Hematopoietic multipotent progenitor cell treated with erythropoietin and hydrocortisone succinate and interleukin-3 and kit ligand, for 4 days (in vitro differentiated cells): ENCODE results near the gene TMEM62.
A peak's percentile ranks its signal among the peaks of the same experiment; 100 is the strongest.
"Not testable (repeated sequence)": the region's sequence is repeated elsewhere in the genome, so short reads cannot be mapped to it uniquely, and the experiment has no call there.

Experiments
- DNase-seq: peaks from one replicate; pipeline ENCODE4 v3.0.0-alpha.2; 2015

Gene TMEM62

DNA sequence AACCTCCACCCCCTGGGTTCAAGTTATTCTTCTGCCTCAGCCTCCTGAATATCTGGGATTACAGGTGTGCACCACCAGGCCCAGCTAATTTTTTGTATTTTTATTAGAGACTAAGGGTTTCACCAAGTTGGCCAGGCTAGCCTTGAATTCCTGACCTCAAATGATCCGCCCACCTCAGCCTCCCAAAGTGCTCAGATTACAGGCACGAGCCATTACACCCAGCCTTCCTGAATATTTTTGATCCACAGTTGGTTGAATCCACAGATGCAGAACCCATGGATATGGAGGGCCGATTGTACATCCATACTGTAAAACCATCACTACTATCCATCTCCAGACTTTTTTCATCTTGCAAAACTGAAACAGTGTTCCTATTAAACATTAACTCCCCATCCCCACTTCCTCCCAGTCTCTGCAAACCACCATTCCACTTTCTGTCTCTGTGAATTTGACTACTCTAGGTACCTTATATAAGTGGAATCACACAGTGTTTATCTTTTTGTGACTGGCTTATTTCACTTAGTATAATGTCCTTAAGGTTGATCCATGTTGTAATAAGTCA is 8.2 kb upstream of the TMEM62 start:
- no peak for DNase-seq

- DNase-seq: no peak
Measured at GRCh38 chr15:43126356-43126755, 7.0 kb upstream of the TMEM62 start.

GRCh38 chr15:43127752-43128151 is 5.6 kb upstream of the TMEM62 start:
- DNase-seq: peak; percentile 33

DNA sequence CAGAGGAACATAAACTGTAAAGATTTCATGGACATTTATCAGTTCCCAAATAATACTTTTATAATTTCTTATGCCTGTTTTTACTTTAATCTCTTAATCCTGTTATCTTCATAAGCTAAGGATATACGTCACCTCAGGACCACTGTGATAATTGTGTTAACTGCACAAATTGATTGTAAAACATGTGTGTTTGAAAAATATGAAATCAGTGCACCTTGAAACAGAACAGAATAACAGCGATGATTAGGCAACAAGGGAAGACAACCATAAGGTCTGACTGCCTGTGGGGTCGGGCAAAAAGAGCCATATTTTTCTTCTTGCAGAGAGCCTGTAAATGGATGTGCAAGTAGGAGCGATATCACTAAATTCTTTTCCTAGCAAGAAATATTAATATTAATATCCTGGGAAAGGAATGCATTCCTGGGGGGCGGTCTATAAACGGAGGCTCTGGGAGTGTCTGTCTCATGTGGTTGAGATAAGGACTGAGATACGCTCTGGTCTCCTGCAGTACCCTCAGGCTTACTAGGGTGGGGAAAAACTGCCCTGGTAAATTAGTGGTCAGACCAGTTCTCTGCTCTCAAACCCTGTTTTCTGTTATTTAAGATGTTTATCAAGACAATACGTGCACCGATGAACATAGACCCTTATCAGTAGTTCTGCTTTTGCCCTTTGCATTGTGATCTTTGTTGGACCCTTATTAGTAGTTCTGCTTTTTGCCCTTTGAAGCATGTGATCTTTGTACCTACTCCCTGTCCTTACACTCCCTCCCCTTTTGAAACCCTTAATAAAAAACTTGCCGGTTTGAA is 5.0 kb upstream of the TMEM62 start:
- peak; percentile 57 for DNase-seq

GRCh38 chr15:43128980-43129335 is 4.4 kb upstream of the TMEM62 start:
- DNase-seq: no peak

GRCh38 chr15:43132830-43133429 is 456 bp upstream of the TMEM62 start:
- no peak for DNase-seq

DNA sequence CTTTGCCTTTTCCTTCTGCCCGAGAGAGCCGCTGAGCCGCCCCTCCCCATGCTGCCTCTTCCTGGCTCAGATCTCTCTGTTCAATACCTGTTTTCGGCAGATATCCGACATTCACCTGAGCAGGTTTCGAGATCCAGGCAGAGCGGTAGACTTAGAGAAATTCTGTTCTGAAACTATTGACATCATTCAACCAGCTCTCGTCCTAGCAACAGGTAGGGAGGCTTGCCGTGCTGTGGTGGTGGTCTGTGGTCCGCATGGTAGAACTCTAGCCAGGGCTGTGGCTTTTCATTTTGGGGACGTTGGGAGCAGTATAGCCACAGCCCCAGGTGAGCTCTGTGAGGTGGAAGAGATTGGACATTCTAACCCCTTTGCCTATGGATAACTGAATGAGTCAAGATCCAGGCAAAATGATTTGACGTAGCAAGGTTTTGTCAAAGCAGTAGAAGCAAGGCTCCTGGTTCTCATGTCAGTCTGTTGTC is 810 bp downstream of the TMEM62 start:
- no peak for DNase-seq

- DNase-seq: no peak
Measured at GRCh38 chr15:43135351-43135750, 2.0 kb downstream of the TMEM62 start.

- DNase-seq: no peak
Measured at GRCh38 chr15:43143203-43143941, 10.0 kb downstream of the TMEM62 start.

DNA sequence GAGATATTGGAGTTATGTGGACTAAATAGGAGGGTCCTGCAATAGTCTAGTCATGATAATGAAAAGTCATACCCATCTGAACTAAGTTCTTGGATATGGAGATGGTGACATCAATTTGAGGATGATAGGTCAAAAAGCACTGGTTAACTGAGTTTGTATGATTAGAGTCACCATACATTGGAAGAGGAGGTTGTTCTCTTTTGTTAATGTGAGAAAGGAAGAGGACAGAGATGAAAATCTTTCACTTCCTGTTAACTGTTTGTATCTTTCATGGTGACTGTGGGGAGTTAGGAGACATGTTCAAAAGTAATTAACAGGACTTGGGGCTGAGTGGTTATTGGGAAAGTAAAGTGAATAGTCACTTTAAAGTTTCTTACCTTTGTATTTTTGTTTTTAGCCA is 11.1 kb downstream of the TMEM62 start:
- DNase-seq: peak; percentile 56

GRCh38 chr15:43146184-43146583 is 12.8 kb downstream of the TMEM62 start:
- DNase-seq: no peak

DNA sequence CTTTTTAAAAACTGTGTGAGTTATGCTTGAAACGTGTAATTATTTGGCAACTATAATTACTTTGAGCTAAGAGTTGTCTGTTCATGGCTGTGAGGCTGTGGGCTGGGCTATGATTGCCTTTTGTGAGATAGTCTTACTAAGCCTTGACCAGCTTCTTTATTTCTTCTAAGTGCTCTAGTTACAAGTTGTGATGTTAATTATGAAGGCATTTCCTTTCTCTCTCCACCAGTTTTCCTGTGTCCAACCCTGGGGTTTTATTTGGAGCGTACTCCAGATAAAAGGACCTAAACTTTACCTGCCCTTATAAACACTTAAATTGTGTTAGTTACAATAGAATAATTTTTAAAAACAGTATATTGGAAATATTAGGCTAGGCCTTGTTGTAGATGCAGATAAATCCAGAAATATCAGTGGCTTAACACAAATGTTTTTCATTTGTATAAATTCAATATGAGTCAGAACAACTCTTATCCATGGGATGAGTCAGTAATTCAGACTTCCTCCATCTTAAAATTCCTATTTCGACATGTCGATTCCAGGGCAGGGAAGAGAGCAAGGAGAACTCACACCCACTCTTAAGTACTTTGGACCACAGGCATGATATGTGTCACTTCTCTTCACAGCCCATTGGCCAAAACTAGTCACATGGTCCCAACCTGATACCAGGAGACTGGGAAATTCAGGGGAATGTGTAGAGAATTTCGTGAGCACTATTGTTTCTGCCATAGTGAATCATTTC is 17.0 kb downstream of the TMEM62 start:
- no peak for DNase-seq

DNA sequence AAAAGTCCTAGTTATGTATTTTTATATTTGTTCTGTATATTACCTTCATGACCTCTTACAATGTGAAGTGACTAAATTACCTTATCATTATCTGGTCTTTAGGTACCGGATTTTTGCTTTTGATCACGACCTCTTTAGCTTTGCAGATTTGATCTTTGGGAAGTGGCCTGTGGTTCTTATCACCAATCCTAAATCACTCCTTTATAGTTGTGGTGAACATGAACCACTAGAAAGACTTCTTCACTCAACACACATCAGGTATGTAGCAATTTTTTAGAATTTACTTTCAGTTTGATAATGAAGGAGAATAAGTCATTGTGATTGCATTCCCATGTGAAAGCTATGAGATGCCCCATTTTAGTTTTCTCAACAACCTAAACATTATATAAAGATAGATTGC is 18.3 kb downstream of the TMEM62 start:
- peak; percentile 56 for DNase-seq

DNA sequence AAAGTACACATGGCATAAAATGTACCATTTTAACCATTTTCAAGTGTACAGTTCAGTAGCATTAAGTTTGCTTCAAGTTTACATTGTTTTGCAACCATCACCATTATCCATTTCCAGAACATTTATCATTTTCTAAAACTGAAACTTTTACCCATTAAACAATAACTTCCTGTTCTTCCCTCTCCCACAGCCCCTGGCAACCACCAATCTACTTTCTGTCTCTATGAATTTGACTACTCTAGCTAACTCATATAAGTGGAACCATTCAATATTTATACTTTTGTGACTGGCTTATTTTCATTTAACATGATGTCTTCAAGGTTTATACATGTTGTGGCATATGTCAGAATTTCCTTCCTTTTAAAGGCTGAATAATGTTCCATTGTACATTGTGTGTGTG is 19.9 kb downstream of the TMEM62 start:
- no peak for DNase-seq

DNA sequence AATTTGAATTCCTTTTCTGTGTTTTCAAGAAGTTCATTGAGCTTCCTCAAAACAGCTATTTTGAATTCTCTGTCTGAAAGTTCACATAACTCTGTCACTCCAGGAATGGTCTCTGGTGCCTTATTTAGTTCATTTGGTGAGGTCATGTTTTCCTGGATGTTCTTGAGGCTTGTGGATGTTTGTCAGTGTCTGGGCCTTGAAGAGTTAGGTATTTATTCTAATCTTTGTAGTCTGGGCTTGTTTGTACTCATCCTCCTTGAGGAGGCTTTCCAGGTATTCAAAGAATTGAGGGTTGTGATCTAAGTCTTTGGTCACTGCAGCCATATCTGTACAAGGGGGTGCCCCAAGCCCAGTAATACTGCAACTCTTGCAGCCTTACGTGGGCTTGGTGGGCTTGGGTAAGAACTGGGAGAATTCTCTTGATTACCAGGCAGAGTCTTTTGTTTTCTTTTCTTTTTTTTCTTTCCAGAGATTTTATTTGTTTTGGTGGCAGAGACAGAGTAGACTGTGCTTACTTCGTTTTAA is 32.5 kb downstream of the TMEM62 start:
- no peak for DNase-seq

- DNase-seq: not testable (repeated sequence)
Measured at GRCh38 chr15:43167261-43167660, 33.9 kb downstream of the TMEM62 start.

DNA sequence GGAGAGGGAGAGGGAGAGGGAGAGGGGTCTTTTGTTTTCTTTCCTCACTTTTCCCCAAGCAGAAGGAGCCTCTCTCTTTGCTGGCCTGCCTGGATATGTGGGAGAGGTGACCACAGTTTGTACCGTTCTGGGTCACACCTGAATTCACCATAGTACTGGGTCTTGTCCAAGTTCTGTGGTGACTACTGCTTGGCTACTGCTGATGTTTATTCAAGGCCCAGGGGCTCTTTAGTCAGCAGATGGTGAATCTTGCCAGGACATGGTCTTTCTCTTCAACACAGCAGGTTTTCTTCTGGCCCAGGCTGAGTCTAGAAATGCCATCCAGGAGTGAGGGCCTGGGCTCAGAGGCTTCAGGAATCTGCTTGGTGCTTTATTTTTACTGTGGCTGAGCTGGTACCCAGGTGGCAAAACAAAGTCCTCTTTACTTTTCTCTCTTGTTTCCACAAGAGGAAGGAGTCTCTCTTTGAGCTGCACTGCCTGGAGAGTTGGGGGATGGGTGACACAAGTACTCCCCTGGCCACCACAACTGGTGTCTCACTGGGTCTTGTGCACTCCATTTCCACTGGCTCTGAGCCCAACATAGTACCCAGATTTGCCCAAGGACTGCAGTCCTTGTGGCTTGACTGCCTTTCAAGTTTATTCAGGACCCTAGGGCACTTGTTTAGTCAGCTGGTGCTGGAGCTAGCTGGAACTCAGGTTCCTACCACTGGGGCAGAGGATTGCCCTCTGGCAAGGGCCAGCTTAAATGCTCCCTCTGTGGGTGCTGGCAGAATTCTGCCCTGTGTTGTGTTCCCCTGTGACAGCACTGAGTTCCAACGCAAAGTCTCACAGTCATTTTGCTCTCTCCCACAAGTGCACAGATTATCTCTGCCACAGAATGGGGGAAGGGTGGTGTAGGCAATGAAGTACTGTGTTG is 35.1 kb downstream of the TMEM62 start:
- DNase-seq: peak; percentile 15

DNA sequence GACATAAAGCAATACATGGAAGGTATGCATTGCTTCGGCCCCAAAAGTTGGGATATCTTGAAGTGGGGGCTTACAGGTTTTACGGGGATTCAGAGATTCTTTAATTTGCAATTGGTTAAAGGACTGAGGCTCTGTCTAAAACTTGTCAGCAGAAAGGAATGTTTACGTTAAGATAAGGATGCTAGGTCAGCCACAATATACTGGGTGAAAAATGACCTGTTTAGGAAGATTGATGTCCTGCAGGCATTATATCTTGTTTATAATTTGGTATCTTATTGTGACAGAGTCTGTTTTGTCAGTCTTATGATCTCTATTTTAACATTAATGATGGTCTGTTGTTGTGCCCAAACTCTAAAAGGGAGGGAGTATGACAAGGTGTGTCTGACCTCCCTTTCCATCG is 36.5 kb downstream of the TMEM62 start:
- no peak for DNase-seq

DNA sequence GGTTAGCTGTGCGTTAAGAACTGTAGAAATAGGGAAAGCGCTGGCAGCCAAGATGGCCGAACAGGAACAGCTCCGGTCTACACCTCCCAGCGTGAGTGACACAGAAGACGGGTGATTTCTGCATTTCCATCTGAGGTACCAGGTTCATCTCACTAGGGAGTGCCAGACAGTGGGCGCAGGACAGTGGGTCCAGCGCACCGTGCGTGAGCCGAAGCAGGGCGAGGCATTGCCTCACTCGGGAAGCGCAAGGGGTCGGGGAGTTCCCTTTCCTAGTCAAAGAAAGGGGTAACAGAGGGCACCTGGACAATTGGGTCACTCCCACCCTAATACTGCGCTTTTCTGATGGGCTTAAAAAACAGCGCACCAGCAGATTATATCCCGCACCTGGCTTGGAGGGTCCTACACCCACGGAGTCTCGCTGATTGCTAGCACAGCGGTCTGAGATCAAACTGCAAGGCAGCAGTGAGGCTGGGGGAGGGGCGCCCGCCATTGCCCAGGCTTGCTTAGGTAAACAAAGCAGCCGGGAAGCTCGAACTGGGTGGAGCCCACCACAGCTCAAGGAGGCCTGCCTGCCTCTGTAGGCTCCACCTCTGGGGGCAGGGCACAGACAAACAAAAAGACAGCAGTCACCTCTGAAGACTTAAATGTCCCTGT is 42.4 kb downstream of the TMEM62 start:
- not testable (repeated sequence) for DNase-seq

GRCh38 chr15:43177147-43177546 is 43.8 kb downstream of the TMEM62 start:
- DNase-seq: not testable (repeated sequence)

DNA sequence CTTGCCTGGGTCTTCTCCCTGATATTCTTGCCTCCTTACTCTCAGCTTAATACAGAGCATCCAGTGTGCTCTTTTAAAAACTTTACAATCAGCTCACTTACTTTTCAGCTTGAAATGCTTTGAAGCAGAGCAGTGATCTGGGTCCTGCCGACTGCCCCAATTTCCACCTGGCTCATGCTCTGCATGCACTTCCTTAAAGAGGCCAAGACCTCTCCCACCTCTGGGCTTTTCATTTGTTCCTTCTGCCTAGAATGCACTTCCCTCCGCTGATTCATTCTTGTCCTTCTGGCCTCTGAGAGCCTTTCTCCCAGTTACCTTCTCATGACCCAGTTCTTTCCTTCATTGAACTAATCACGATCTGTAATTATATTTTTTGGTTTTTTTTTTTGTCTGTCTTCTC is 49.9 kb downstream of the TMEM62 start:
- DNase-seq: no peak
